Measurements from ENCODE around the gene PEMT.

PEMT gene

DNA sequence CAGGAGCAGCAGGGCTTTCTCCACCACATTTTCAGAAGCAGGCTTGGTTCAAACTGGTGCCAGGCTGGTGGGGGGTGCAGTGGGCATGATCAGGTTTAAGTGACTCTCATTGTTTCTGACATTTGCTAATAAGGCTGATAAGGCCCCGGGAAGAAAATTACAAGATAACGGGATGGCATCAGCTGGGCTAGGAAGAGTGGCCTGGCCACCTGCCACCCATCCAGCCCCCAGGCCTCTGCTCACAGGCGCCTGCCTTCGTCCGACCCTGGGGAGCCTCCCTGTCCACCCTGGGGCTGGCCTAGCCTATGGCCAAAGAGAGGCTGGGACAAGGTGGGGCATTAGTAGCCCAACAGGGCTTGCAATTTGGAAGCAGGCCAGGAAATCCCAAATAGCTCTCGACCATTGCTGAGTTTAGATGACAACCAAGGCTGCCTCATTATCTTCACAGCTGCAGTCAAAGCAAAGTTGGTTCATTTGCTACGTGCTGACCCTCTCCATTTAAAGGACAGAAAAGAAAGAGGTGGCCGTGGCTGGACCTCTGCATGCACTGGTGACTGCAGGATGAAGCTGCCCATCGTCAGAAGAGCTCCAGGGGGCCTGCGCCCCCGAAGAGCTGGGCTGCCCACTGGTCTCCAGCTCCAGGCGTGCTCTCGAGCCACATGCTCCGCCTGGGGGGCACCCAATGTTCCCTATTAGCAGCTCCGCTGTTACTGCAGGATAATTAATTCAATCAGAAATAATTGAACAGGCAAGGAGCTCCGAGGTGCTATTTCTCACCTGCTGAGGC, 44.9 kb downstream of the PEMT start:
- DNase-seq: no peak
- Histone ChIP-seq H3K36me3 (replicated peaks; ENCODE audit: insufficient read depth, low read length) (no peaks in the 10 kb centered on the region), H4K20me1 (ENCODE audit: insufficient read depth, low read length) (no peaks in the 10 kb centered on the region), H3K79me2 (ENCODE audit: low read length) (no peaks in the 10 kb centered on the region), H3K27ac (ENCODE audit: low read length) (no peak overlapping the region), H3K9me3 (replicated peaks; ENCODE audit: insufficient read depth, low read length) (no peaks in the 10 kb centered on the region), H3F3A (ENCODE audit: insufficient read depth, low read length) (no peaks in the 10 kb centered on the region), H3K4me1 (ENCODE audit: low read length) (no peaks in the 10 kb centered on the region), H3K9me2 (replicated peaks; ENCODE audit: insufficient read depth, low read length) (no peaks in the 10 kb centered on the region), H3K4me3 (ENCODE audit: low read length) (no peak overlapping the region), H3K4me2 (ENCODE audit: low read depth, low read length) (no peak overlapping the region), H3K27me3 (replicated peaks; ENCODE audit: insufficient read depth, low read length) (no peaks in the 10 kb centered on the region), H3K9ac (ENCODE audit: low read length) (no peak overlapping the region), H2AFZ (ENCODE audit: low read length) (no peak overlapping the region)
- no peak for TF ChIP-seq EZH2phosphoT487 (IDR thresholded peaks at IDR 0.05; ENCODE audit: low read length)
- TF ChIP-seq EZH2 (optimal IDR thresholded peaks at IDR 0.05; ENCODE audit: low read depth, low read length): no peak
- TF ChIP-seq, protein P1, sequence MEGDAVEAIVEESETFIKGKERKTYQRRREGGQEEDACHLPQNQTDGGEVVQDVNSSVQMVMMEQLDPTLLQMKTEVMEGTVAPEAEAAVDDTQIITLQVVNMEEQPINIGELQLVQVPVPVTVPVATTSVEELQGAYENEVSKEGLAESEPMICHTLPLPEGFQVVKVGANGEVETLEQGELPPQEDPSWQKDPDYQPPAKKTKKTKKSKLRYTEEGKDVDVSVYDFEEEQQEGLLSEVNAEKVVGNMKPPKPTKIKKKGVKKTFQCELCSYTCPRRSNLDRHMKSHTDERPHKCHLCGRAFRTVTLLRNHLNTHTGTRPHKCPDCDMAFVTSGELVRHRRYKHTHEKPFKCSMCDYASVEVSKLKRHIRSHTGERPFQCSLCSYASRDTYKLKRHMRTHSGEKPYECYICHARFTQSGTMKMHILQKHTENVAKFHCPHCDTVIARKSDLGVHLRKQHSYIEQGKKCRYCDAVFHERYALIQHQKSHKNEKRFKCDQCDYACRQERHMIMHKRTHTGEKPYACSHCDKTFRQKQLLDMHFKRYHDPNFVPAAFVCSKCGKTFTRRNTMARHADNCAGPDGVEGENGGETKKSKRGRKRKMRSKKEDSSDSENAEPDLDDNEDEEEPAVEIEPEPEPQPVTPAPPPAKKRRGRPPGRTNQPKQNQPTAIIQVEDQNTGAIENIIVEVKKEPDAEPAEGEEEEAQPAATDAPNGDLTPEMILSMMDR (IDR thresholded peaks at IDR 0.05; ENCODE audit: low read length): no peak

DNA sequence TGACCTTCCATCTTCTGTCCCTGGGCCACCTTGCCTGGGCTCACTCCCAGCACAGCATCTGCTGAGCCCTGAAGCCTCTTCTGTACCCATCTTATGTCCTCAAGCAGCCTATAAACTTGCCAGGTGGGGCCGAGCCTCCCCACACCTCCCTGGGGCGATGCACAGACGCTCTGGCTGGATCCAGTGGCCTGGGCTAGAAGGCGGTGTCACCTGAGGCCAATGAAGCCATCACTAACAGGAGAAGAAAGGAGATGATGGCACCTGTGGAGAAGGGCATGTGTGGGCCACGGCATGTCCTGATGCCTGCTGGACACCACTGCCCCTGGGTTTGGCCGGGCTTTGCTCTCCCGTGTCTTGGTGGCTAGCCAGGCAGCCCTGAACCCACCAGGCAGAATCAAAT, 45.5 kb downstream of the PEMT start:
- no peak overlapping the region for H3K9ac ChIP-seq (ENCODE audit: low read length)
- H3K27me3 ChIP-seq (replicated peaks; ENCODE audit: insufficient read depth, low read length): no peaks in the 10 kb centered on the region
- H3K36me3 ChIP-seq (replicated peaks; ENCODE audit: insufficient read depth, low read length): no peaks in the 10 kb centered on the region
- no peaks in the 10 kb centered on the region for H4K20me1 ChIP-seq (ENCODE audit: insufficient read depth, low read length)
- no peak overlapping the region for H3K27ac ChIP-seq (ENCODE audit: low read length)
- no peaks in the 10 kb centered on the region for H3K4me1 ChIP-seq (ENCODE audit: low read length)
- no peaks in the 10 kb centered on the region for H3K79me2 ChIP-seq (ENCODE audit: low read length)
- TF ChIP-seq, protein P1 (IDR thresholded peaks at IDR 0.05; ENCODE audit: low read length): no peak
- TF ChIP-seq EZH2phosphoT487 (IDR thresholded peaks at IDR 0.05; ENCODE audit: low read length) (no peak), EZH2 (optimal IDR thresholded peaks at IDR 0.05; ENCODE audit: low read depth, low read length) (no peak)
- H2AFZ ChIP-seq (ENCODE audit: low read length): no peak overlapping the region
- no peak for DNase-seq
- H3K4me2 ChIP-seq (ENCODE audit: low read depth, low read length): no peak overlapping the region
- H3F3A ChIP-seq (ENCODE audit: insufficient read depth, low read length): no peaks in the 10 kb centered on the region
- H3K9me2 ChIP-seq (replicated peaks; ENCODE audit: insufficient read depth, low read length): no peaks in the 10 kb centered on the region
- no peak overlapping the region for H3K4me3 ChIP-seq (ENCODE audit: low read length)
- H3K9me3 ChIP-seq (replicated peaks; ENCODE audit: insufficient read depth, low read length): no peaks in the 10 kb centered on the region

DNA sequence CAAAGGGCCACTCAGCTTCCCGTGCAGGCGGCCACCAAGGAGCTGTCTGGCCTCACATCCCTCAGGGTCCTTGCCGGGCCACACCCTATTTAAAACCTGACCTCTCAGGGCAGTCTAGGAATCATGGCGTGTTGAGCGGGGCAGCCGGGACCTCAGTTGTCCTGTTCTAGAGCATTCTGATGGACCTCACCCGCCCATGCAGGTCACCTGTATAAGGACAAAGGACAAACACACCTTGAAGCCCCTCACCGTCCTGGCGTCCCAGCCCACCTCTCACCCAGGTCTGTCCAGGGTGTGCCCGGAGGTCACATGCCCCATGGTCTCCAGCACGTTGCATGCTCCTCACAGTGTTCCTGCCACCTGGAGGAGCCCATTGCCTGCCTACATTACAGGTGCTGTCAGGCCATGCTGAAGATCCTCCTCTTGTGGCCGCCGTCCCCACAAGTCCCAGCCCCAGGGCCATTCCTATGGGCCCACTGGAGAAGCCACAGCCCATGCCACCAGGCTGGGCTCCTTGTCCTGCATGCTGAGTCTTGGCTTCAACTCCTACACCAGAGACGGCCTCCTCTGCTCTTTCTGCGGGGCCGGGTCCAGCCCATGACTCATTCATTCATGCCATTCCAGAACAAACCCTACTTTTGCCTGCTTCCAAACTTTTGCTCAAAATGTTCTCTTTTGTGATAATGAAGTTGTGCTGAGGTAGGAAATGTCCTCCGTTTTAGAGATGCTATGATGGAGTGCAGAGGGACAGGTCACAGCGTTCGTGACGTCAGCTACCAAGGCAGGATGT, 46.3 kb downstream of the PEMT start:
- Histone ChIP-seq H3K79me2 (ENCODE audit: low read length) (no peaks in the 10 kb centered on the region), H3K9ac (ENCODE audit: low read length) (no peak overlapping the region), H3F3A (ENCODE audit: insufficient read depth, low read length) (no peaks in the 10 kb centered on the region), H3K4me2 (ENCODE audit: low read depth, low read length) (no peak overlapping the region), H3K4me3 (ENCODE audit: low read length) (no peak overlapping the region), H3K4me1 (ENCODE audit: low read length) (no peaks in the 10 kb centered on the region), H3K9me2 (replicated peaks; ENCODE audit: insufficient read depth, low read length) (no peaks in the 10 kb centered on the region), H2AFZ (ENCODE audit: low read length) (no peak overlapping the region), H3K27me3 (replicated peaks; ENCODE audit: insufficient read depth, low read length) (no peaks in the 10 kb centered on the region), H3K36me3 (replicated peaks; ENCODE audit: insufficient read depth, low read length) (no peaks in the 10 kb centered on the region), H3K27ac (ENCODE audit: low read length) (no peak overlapping the region), H4K20me1 (ENCODE audit: insufficient read depth, low read length) (no peaks in the 10 kb centered on the region), H3K9me3 (replicated peaks; ENCODE audit: insufficient read depth, low read length) (no peaks in the 10 kb centered on the region)
- TF ChIP-seq, protein P1 (IDR thresholded peaks at IDR 0.05; ENCODE audit: low read length): no peak
- TF ChIP-seq EZH2phosphoT487 (IDR thresholded peaks at IDR 0.05; ENCODE audit: low read length) (no peak), EZH2 (optimal IDR thresholded peaks at IDR 0.05; ENCODE audit: low read depth, low read length) (no peak)
- DNase-seq: no peak

Data from MM.1S (cell line).